Measurements from ENCODE around the gene AFAP1L2. TPM values are rescaled to one million over a fixed set of nuclear protein-coding genes. Genes with fewer than 3 reads are reported as not detected.

AFAP1L2 gene
- total and polyA plus RNA-seq, 9 of the 15 experiments (the other 6 are each of a cell fraction or from before 2014, with no cell fraction given): 0.07 TPM; not detected in 8

DNA sequence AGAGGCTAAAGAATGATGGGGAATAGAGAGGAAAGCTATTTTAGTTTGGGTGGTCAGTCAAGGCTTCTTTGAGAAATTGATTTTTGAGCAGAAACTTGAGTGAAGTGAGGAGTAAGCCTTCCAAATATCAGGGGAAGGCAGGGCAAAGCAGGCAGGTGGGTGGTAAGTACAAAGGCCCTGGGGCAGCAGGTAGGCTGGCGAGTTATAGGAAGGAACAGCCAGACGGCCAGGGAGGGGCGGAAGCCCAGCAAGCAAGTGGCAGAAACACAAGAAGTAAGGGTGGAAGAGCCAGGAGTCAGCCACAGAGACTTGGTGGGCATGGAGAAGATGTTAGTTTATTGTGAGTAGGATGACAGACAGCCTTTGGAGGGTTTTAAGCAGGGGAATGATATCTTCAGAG is 130.4 kb downstream of the AFAP1L2 start:
- Histone ChIP-seq H3K36me3 (ENCODE audit: control insufficient read depth, insufficient read depth, low read length) (no peaks in the 10 kb centered on the region), H3K4me1 (replicated peaks in 1 of 2; ENCODE audit: control insufficient read depth in 2 of 2, insufficient read depth in 2 of 2, low read length in 2 of 2) (no peaks in the 10 kb centered on the region), H3K79me2 (ENCODE audit: control insufficient read depth, insufficient read depth, low read length) (no peaks in the 10 kb centered on the region), H4K20me1 (replicated peaks; ENCODE audit: control insufficient read depth, insufficient read depth, low read length) (no peaks in the 10 kb centered on the region), H2AFZ (ENCODE audit: low read depth, low read length) (no peak overlapping the region), H3K9me1 (ENCODE audit: control insufficient read depth, insufficient read depth, low read length) (no peaks in the 10 kb centered on the region), H3K4me3 (no peak overlapping the region), H3K27me3 (ENCODE audit: control insufficient read depth in 2 of 2, insufficient read depth in 2 of 2, low read length in 2 of 2) (peaks cover 0 to 11% of the 10 kb centered on the region in 2 experiments; a peak in 1 of 5 replicates), H3K9me3 (replicated peaks; ENCODE audit: control insufficient read depth, insufficient read depth, low read depth, low read length) (no peaks in the 10 kb centered on the region), H3K27ac (ENCODE audit: extremely low read depth, low read depth, low read length) (no peak overlapping the region), H3K4me2 (ENCODE audit: insufficient read depth, low read length) (no peak overlapping the region), H3K9ac (ENCODE audit: insufficient read depth in 1 of 2, low read depth in 2 of 2, low read length in 2 of 2) (no peak overlapping the region)
- FAIRE-seq (no peak), ATAC-seq (no peak), DNase-seq (ENCODE audit: extremely low read depth in 1 of 4, low spot score in 3 of 4) (no peak)
- in situ Hi-C loops (cut with MboI) (no loop called here), intact Hi-C loops (cut with micrococcal nuclease) (no loop called here)
- BruUV-seq (replicated peaks): no TSS peak
- ChIA-PET POLR2A (interaction anchor here (0.7 kb wide), 1 partner anchor 143 kb away, joined by 4 read pairs; no protein-coding TSS in a partner anchor), CTCF (ENCODE audit: low intra/inter-chr PET ratio) (interaction anchor here (0.6 kb wide), 1 partner anchor 28 kb away, joined by 5 read pairs; no protein-coding TSS in a partner anchor)
- 0% methylated on average over 3 of the region's 3 CpGs for WGBS (ENCODE audit: insufficient coverage, low coverage, missing lambda C conversion rate)
- TF ChIP-seq, protein P1, sequence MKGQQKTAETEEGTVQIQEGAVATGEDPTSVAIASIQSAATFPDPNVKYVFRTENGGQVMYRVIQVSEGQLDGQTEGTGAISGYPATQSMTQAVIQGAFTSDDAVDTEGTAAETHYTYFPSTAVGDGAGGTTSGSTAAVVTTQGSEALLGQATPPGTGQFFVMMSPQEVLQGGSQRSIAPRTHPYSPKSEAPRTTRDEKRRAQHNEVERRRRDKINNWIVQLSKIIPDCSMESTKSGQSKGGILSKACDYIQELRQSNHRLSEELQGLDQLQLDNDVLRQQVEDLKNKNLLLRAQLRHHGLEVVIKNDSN (CRISPR knock-in tag; IDR thresholded peaks at IDR 0.05): no peak
- TF ChIP-seq HOXB6 (CRISPR knock-in tag; IDR thresholded peaks at IDR 0.05; ENCODE audit: borderline replicate concordance) (no peak), ZNF324 (CRISPR knock-in tag; IDR thresholded peaks at IDR 0.05) (no peak), ZNF57 (CRISPR knock-in tag; IDR thresholded peaks at IDR 0.05) (no peak), ZC3H4 (CRISPR knock-in tag; IDR thresholded peaks at IDR 0.05; ENCODE audit: borderline replicate concordance) (no peak), L3MBTL2 (IDR thresholded peaks at IDR 0.05) (no peak), ZNF766 (CRISPR knock-in tag; conservative IDR thresholded peaks at IDR 0.05) (no peak), CXXC5 (CRISPR knock-in tag; IDR thresholded peaks at IDR 0.05) (no peak), PTTG1 (tag; IDR thresholded peaks at IDR 0.05; ENCODE audit: low read depth) (no peak), ZFP1 (CRISPR knock-in tag; IDR thresholded peaks at IDR 0.05) (no peak), SOX6 (IDR thresholded peaks at IDR 0.05) (no peak), HNRNPH1 (optimal IDR thresholded peaks at IDR 0.05; ENCODE audit: low read depth, low read length) (no peak), SLC30A9 (CRISPR knock-in tag; IDR thresholded peaks at IDR 0.05) (no peak), ZNF197 (CRISPR knock-in tag; IDR thresholded peaks at IDR 0.05; ENCODE audit: low read depth) (no peak)
- TF ChIP-seq, protein P2, sequence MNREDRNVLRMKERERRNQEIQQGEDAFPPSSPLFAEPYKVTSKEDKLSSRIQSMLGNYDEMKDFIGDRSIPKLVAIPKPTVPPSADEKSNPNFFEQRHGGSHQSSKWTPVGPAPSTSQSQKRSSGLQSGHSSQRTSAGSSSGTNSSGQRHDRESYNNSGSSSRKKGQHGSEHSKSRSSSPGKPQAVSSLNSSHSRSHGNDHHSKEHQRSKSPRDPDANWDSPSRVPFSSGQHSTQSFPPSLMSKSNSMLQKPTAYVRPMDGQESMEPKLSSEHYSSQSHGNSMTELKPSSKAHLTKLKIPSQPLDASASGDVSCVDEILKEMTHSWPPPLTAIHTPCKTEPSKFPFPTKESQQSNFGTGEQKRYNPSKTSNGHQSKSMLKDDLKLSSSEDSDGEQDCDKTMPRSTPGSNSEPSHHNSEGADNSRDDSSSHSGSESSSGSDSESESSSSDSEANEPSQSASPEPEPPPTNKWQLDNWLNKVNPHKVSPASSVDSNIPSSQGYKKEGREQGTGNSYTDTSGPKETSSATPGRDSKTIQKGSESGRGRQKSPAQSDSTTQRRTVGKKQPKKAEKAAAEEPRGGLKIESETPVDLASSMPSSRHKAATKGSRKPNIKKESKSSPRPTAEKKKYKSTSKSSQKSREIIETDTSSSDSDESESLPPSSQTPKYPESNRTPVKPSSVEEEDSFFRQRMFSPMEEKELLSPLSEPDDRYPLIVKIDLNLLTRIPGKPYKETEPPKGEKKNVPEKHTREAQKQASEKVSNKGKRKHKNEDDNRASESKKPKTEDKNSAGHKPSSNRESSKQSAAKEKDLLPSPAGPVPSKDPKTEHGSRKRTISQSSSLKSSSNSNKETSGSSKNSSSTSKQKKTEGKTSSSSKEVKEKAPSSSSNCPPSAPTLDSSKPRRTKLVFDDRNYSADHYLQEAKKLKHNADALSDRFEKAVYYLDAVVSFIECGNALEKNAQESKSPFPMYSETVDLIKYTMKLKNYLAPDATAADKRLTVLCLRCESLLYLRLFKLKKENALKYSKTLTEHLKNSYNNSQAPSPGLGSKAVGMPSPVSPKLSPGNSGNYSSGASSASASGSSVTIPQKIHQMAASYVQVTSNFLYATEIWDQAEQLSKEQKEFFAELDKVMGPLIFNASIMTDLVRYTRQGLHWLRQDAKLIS (CRISPR knock-in tag; IDR thresholded peaks at IDR 0.05): no peak
- TF ChIP-seq, protein P3, sequence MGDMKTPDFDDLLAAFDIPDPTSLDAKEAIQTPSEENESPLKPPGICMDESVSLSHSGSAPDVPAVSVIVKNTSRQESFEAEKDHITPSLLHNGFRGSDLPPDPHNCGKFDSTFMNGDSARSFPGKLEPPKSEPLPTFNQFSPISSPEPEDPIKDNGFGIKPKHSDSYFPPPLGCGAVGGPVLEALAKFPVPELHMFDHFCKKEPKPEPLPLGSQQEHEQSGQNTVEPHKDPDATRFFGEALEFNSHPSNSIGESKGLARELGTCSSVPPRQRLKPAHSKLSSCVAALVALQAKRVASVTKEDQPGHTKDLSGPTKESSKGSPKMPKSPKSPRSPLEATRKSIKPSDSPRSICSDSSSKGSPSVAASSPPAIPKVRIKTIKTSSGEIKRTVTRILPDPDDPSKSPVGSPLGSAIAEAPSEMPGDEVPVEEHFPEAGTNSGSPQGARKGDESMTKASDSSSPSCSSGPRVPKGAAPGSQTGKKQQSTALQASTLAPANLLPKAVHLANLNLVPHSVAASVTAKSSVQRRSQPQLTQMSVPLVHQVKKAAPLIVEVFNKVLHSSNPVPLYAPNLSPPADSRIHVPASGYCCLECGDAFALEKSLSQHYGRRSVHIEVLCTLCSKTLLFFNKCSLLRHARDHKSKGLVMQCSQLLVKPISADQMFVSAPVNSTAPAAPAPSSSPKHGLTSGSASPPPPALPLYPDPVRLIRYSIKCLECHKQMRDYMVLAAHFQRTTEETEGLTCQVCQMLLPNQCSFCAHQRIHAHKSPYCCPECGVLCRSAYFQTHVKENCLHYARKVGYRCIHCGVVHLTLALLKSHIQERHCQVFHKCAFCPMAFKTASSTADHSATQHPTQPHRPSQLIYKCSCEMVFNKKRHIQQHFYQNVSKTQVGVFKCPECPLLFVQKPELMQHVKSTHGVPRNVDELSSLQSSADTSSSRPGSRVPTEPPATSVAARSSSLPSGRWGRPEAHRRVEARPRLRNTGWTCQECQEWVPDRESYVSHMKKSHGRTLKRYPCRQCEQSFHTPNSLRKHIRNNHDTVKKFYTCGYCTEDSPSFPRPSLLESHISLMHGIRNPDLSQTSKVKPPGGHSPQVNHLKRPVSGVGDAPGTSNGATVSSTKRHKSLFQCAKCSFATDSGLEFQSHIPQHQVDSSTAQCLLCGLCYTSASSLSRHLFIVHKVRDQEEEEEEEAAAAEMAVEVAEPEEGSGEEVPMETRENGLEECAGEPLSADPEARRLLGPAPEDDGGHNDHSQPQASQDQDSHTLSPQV (IDR thresholded peaks at IDR 0.05): no peak

Data from K562 (cell line).